IMR-90 (cell line): ENCODE data around the gene ADISSP. TPM values are rescaled to one million over a fixed set of nuclear protein-coding genes. Genes with fewer than 3 reads are reported as not detected.
A peak's percentile ranks its signal among the peaks of the same experiment; 100 is the strongest.

Experiments
- ATAC-seq: fragments of 200-7000 bp; cut with Tn5 transposase; 2 replicates; pipeline ENCODE4 v1.9.1; 2020; ENCODE audit warnings: low read depth, mild to moderate bottlenecking, moderate library complexity
- BruUV-seq: library from RNA; stranded (reverse); fragments of 400-500 nt; replicated peaks from 2 replicates; lab custom pipeline; 2021; lab: Mats Ljungman, UMichigan
- CTCF ChIA-PET: fragments of 300-600 bp; formaldehyde crosslinking; extraction: SDS; loops from one replicate; lab custom pipeline; 2021; ENCODE audit warnings: antibody characterized with exemption; lab: Yijun Ruan, JAX
- POLR2A ChIA-PET: fragments of 300-600 bp; sonication (Branson Sonifier 250); formaldehyde crosslinking; loops from one replicate; lab custom pipeline; 2022; ENCODE audit warnings: antibody characterized with exemption; ENCODE audit not compliant: unreplicated experiment; lab: Charles Lee
- DNase-seq: peaks from one replicate; pipeline ENCODE4 v3.0.0; 2013
- H2AFZ ChIP-seq: replicated peaks from 2 replicates; pipeline ENCODE3; 2013; ENCODE audit warnings: low read length, mild to moderate bottlenecking; ENCODE audit not compliant: poor library complexity
- H2AK5ac ChIP-seq: 2 replicates; pipeline ENCODE4 v1.6.1; 2013; ENCODE audit warnings: low read depth, low read length, inconsistent platforms
- H2AK9ac ChIP-seq: replicated peaks from 2 replicates; pipeline ENCODE3; 2013; ENCODE audit warnings: mild to moderate bottlenecking, low read depth, low read length, moderate library complexity; ENCODE audit not compliant: poor library complexity
- H2BK120ac ChIP-seq: 2 replicates; pipeline ENCODE4 v1.6.1; 2013; ENCODE audit warnings: low read depth, low read length, inconsistent platforms
- H2BK15ac ChIP-seq: 3 replicates; pipeline ENCODE4 v1.6.1; 2013; ENCODE audit warnings: low read depth, low read length, inconsistent platforms
- H2BK20ac ChIP-seq: 2 replicates; pipeline ENCODE4 v1.6.1; 2013; ENCODE audit warnings: low read depth, mild to moderate bottlenecking, inconsistent platforms, low read length, moderate library complexity
- H2BK5ac ChIP-seq: 2 replicates; pipeline ENCODE4 v1.6.1; 2013; ENCODE audit warnings: mild to moderate bottlenecking, low read depth, low read length, inconsistent platforms; ENCODE audit not compliant: poor library complexity, severe bottlenecking
- H3K14ac ChIP-seq: replicated peaks from 2 replicates; pipeline ENCODE4 v1.6.1; 2013; ENCODE audit warnings: low read depth, low read length, inconsistent platforms
- H3K18ac ChIP-seq: 2 replicates; pipeline ENCODE4 v1.6.1; 2013; ENCODE audit warnings: low read depth, low read length, control low read depth
- H3K23ac ChIP-seq: 2 replicates; pipeline ENCODE4 v1.6.1; 2013; ENCODE audit warnings: low read depth, low read length, inconsistent platforms
- H3K27ac ChIP-seq: 2 replicates; pipeline ENCODE4 v1.5.1; 2013; ENCODE audit warnings: mild to moderate bottlenecking, control low read depth, low read length; ENCODE audit not compliant: insufficient read depth
- H3K27me3 ChIP-seq: 2 replicates; pipeline ENCODE4 v1.6.1; 2013; ENCODE audit warnings: low read length; ENCODE audit not compliant: control insufficient read depth, insufficient read depth
- H3K36me3 ChIP-seq: 2 replicates; pipeline ENCODE4 v1.6.1; 2013; ENCODE audit warnings: low read length, mixed read lengths; ENCODE audit not compliant: control insufficient read depth, insufficient read depth
- H3K4ac ChIP-seq: 2 replicates; pipeline ENCODE4 v1.6.1; 2013; ENCODE audit warnings: low read depth, low read length, inconsistent platforms
- H3K4me1 ChIP-seq: 2 replicates; pipeline ENCODE4 v1.6.1; 2013; ENCODE audit warnings: low read length, mixed read lengths; ENCODE audit not compliant: control insufficient read depth, insufficient read depth
- H3K4me2 ChIP-seq: 2 replicates; pipeline ENCODE4 v1.6.1; 2013; ENCODE audit warnings: low read depth, mild to moderate bottlenecking, control low read depth, low read length, moderate library complexity
- H3K4me3 ChIP-seq: 2 replicates; pipeline ENCODE4 v1.5.1; 2013; ENCODE audit warnings: low read depth, mild to moderate bottlenecking, control low read depth, low read length, moderate library complexity; ENCODE audit not compliant: insufficient read depth
- H3K56ac ChIP-seq: 2 replicates; pipeline ENCODE4 v1.6.1; 2013; ENCODE audit warnings: low read length, inconsistent platforms; ENCODE audit not compliant: insufficient read depth; ENCODE audit errors: extremely low read depth
- H3K79me1 ChIP-seq, 2 experiments: 2 replicates each; pipeline ENCODE4 v1.6.1; 2013; ENCODE audit warnings: low read length in 2 of 2, inconsistent platforms in 1 of 2, low read depth in 1 of 2
- H3K9ac ChIP-seq: 2 replicates; pipeline ENCODE4 v1.6.1; 2013; ENCODE audit warnings: low read depth, low read length, control low read depth
- H3K9me1 ChIP-seq: 2 replicates; pipeline ENCODE4 v1.6.1; 2013; ENCODE audit warnings: low read length, inconsistent platforms; ENCODE audit not compliant: insufficient read depth
- H3K9me3 ChIP-seq: 2 replicates; pipeline ENCODE4 v1.6.1; 2013; ENCODE audit warnings: low read length; ENCODE audit not compliant: control insufficient read depth, insufficient read depth
- H4K20me1 ChIP-seq: 2 replicates; pipeline ENCODE4 v1.6.1; 2013; ENCODE audit warnings: low read length, inconsistent platforms; ENCODE audit not compliant: insufficient read depth
- H4K5ac ChIP-seq: 2 replicates; pipeline ENCODE4 v1.6.1; 2013; ENCODE audit warnings: mild to moderate bottlenecking, low read depth, low read length, control low read depth
- H4K8ac ChIP-seq, 2 experiments: 2 replicates each; pipeline ENCODE4 v1.6.1; 2013; ENCODE audit warnings: low read depth in 2 of 2, low read length in 2 of 2, control low read depth in 1 of 2, inconsistent platforms in 1 of 2
- H4K91ac ChIP-seq: 2 replicates; pipeline ENCODE4 v1.6.1; 2013; ENCODE audit warnings: low read depth, low read length, inconsistent platforms; ENCODE audit not compliant: insufficient read depth
- BHLHE40 ChIP-seq: fragments of 150-350 bp; IDR thresholded peaks from 2 replicates; pipeline ENCODE4 v1.6.1; 2016; ENCODE audit warnings: mild to moderate bottlenecking, low read depth, low read length
- CHD1 ChIP-seq: IDR thresholded peaks from 2 replicates; pipeline ENCODE4 v1.6.1; 2012; ENCODE audit warnings: low read depth, low read length, improper control_type of control experiment
- FOS ChIP-seq: fragments of 150-350 bp; IDR thresholded peaks from 2 replicates; pipeline ENCODE4 v1.6.1; 2016; ENCODE audit warnings: low read depth, low read length
- NFE2L2 ChIP-seq: fragments of 150-350 bp; IDR thresholded peaks from 2 replicates; pipeline ENCODE4 v1.6.1; 2016; ENCODE audit warnings: low read depth, mild to moderate bottlenecking, low read length
- POLR2A ChIP-seq: IDR thresholded peaks from 2 replicates; pipeline ENCODE4 v1.6.1; 2012; ENCODE audit warnings: mild to moderate bottlenecking, low read depth, low read length
- SMC3 ChIP-seq: fragments of 150-350 bp; IDR thresholded peaks from 2 replicates; pipeline ENCODE4 v1.6.1; 2016; ENCODE audit warnings: low read depth, mild to moderate bottlenecking, antibody characterized with exemption, low read length, moderate library complexity
- WGBS, 2 experiments: methylation state at CpG; one replicate each; pipeline versions ENCODE4 v1.1.5 to v1.1.7; 2013; ENCODE audit warnings: missing lambda C conversion rate in 2 of 2; ENCODE audit not compliant: insufficient read length in 1 of 2; ENCODE audit errors: extremely low coverage in 2 of 2; 5-methylcytosine and 5-hydroxymethylcytosine counted together
- dilution Hi-C: fragments of 300-500 bp; cut with HindIII; formaldehyde crosslinking; loops from one replicate; pipeline ENCODE4 v1.14.3; 2018; ENCODE audit warnings: low sequenced_read_pairs; ENCODE audit not compliant: unreplicated experiment
- in situ Hi-C: fragments of 300-500 bp; cut with MboI; formaldehyde crosslinking; loops from 3 replicates; pipeline ENCODE4 v1.14.3; 2019; ENCODE audit warnings: low sequenced_read_pairs, inconsistent platforms, mixed read lengths
- intact Hi-C: fragments of 100-400 bp; cut with micrococcal nuclease; formaldehyde crosslinking; loops from 2 replicates; pipeline ENCODE4 v1.10.0; 2022
- polyA plus RNA-seq, 3 experiments: library from polyadenylated mRNA; depleted of rRNA; stranded (reverse); fragments of >200 nt; gene quantifications; 2 replicates each; pipeline ENCODE4 v1.2.3, GENCODE V29; 2012; ENCODE audit warnings: low replicate concordance in 1 of 3
- total RNA-seq: library from RNA; depleted of rRNA; stranded (reverse); fragments of >200 nt; gene quantifications from 2 replicates; pipeline ENCODE4 v1.2.3, GENCODE V29; 2012
- TF ChIP-seq, protein P1 (sequence below): fragments of 150-350 bp; IDR thresholded peaks from 2 replicates; pipeline ENCODE4 v1.6.1; 2016; ENCODE audit warnings: low read depth, mild to moderate bottlenecking, low read length, moderate library complexity, borderline replicate concordance

Gene ADISSP
- total and polyA plus RNA-seq, 2 of the 4 experiments (the other 2 are of a cell fraction), result 31.9 to 58.2 TPM

DNA sequence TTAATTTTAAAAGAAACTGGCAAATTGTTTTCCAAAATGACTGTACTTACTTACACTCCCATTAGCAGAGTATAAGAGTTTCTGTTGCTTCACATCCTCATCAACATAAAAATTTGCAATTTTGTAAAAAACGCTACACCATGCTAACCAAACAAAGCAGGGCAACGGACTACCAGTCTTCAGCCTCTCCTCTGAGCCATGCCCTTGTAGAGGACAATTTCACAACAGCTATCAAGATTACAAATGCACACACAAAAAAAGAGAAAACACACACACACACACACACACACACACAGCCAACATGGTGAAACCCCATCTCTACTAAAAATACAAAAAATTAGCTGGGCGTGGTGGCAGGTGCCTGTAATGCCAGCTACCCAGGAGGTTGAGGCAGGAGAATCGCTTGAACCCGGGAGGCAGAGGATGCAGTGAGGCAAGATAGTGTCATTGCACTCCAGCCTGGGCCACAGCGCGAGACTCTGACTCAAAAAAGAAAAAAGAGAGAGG is 4.1 kb upstream of the ADISSP start:
- CTCF ChIA-PET, result no interaction called here
- BruUV-seq, result no TSS peak
- peaks cover 7 to 9% of the 10 kb centered on the region in 2 experiments for H3K79me1 ChIP-seq

More for the DNA sequence above, 4.1 kb upstream of the ADISSP start:
- no peak overlapping the region for H3K4me2 ChIP-seq
- no peak overlapping the region for H3K18ac ChIP-seq
- H3K27ac ChIP-seq, result no peak overlapping the region
- DNase-seq (no peak), ATAC-seq (no peak)
- H3K9me1 ChIP-seq, result no peaks in the 10 kb centered on the region; the same call in 1 of the 2 replicates
- no peaks in the 10 kb centered on the region for H3K36me3 ChIP-seq
- H2BK5ac ChIP-seq, result no peak overlapping the region
- no peaks in the 10 kb centered on the region for H3K27me3 ChIP-seq
- no peak overlapping the region for H3K56ac ChIP-seq
- H3K4ac ChIP-seq, result no peak overlapping the region
- no peak overlapping the region for H2BK120ac ChIP-seq
- TF ChIP-seq SMC3 (no peak), POLR2A (no peak), FOS (no peak), BHLHE40 (no peak), NFE2L2 (no peak), CHD1 (no peak)
- TF ChIP-seq, protein P1, sequence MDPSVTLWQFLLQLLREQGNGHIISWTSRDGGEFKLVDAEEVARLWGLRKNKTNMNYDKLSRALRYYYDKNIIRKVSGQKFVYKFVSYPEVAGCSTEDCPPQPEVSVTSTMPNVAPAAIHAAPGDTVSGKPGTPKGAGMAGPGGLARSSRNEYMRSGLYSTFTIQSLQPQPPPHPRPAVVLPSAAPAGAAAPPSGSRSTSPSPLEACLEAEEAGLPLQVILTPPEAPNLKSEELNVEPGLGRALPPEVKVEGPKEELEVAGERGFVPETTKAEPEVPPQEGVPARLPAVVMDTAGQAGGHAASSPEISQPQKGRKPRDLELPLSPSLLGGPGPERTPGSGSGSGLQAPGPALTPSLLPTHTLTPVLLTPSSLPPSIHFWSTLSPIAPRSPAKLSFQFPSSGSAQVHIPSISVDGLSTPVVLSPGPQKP, result no peak
- no CpG with 5 or more reads among the region's 7 CpGs for WGBS, 2 experiments
- no peak overlapping the region for H4K8ac ChIP-seq
- no peak overlapping the region for H3K9ac ChIP-seq
- intact Hi-C loops, result no loop called here
- H3K9me3 ChIP-seq, result no peaks in the 10 kb centered on the region
- in situ Hi-C loops, result no loop called here
- dilution Hi-C loops, result no loop called here
- 0 out of 2 replicates have a peak overlapping the region, but pooled peaks have one; percentile 17 for H2AK5ac ChIP-seq
- no peak overlapping the region for H2AK9ac ChIP-seq
- H3K23ac ChIP-seq, result no peak overlapping the region
- no peak overlapping the region for H2BK20ac ChIP-seq
- POLR2A ChIA-PET, result no interaction called here
- H4K91ac ChIP-seq, result no peak overlapping the region
- H2BK15ac ChIP-seq, result no peak overlapping the region
- no peaks in the 10 kb centered on the region; the same call in 1 of the 2 replicates for H4K20me1 ChIP-seq
- peaks cover 8% of the 10 kb centered on the region for H3K4me1 ChIP-seq
- no peak overlapping the region for H3K14ac ChIP-seq
- H2AFZ ChIP-seq, result no peak overlapping the region
- no peak overlapping the region for H3K4me3 ChIP-seq
- no peak overlapping the region for H4K5ac ChIP-seq
